Measurements from ENCODE around the gene LDLRAD2.

The LDLRAD2 gene

DNA sequence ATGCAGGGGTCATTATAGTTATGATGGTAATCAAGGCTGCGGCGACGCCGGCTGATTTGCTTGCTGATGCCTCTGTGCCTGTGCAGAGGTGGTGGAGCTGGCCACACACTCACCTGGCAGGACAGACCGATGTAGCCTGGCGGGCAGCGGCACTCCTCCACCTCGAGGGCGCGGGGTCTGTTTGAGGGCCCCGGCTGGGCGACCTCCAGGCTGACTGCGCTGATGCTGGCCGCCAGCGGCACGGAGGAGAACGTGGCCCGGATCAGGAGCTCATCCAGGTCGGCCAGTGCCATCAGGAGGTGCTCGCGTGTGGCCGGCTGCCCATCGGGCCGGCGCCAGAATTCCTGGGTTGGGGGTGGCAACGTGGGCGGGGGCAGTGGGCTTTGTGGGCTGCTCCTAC, 52.7 kb downstream of the LDLRAD2 start:
- no peak for DNase-seq

DNA sequence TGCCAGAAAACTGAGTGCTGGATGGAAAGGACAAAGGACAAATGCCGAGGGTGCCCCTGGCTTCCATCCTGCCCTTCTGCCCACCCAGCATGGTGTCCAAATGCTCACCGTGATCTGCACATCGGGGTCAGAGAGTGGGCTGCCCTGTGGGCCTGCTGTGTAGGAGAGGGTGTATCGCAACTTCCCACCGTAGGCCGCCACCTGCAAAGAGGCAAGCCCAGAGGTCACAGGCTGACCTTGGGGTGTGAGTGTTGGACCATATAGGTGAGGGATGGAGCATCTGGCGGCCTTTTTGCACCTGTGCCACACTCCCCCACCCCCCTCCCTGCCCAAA, 53.5 kb downstream of the LDLRAD2 start:
- no peak for DNase-seq

DNA sequence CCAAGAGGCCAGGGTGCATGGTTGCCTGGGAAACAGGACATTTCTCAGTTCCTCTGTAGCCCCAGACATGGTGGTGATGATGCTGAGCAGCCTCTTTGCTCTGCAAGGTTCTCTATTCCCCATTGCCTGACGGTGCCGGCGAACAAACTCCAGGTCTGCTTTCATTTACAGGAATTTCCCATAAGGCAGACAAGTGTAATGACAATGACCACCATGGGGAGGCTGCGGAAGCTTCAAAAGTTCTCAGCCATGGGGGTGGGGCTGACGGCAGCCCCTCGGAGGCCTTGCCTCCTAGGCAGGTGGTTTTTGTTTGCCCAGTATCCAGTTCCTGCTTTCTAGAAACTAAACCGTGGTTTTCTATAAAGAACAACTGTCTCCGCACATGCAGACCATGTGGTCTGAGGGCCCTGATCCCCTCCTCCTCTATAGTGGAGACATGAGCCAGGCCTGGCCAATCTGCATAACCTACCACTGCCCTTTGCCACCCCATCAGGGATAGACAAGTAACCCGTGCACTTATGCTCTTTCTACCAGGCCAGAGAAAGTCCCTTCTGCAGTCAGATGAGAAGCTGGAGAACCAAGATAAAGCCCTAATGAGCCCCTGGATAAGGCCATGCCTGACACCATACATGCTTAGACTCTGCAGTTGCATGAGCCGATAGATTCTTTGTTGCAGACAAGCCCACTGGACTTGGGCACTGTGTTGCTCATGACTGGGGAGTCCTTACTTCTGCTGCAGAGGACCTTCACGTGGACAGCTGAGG, 54.1 kb downstream of the LDLRAD2 start:
- no peak for DNase-seq

DNA sequence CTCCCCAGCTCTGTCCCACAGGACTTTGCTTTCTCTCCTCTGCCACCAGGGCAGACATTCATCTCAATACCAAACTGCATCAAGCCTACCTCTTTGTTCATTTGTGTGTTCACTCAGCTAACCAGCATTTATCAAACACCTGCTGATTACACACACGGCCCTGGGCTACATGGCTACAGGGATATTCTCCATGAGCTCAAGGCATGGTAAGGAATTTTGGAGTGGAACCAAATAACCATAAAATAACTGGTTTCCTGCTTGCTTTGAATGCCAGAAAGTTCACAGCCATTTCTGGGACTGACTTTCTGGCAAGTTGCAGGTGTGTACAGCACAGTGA, 54.6 kb downstream of the LDLRAD2 start:
- no peak for DNase-seq

GRCh38 chr1:21867451-21867996, 55.5 kb downstream of the LDLRAD2 start:
- no peak for DNase-seq

- DNase-seq = no peak
Measured at GRCh38 chr1:21868482-21868881, 56.4 kb downstream of the LDLRAD2 start.

DNA sequence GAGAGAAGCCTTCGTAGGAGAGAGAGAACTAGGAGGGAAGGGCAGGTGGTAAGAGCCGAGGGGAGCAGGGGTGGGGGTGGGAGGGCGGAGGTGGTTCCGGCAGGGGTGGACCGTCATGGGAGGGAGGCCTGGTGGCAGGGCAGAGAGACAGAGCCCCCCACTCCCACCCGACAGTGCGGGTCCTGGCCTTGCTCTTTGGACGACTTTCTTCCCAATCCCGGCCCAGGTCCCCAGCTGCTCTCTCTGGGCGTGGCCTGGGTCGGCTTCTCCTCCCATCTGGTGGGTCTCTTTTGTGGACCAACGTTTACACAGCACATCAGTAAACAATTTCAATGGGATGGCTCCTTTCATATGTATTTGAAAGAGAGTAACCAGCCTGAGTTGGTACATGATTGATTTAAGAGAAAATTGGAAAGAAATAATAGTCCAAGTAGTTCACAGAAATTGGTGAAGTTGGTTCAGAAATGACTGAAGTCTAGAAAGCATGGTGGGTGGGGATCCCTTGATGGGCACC, 56.9 kb downstream of the LDLRAD2 start:
- no peak for DNase-seq

- DNase-seq = peak; percentile 29 to 33
Measured at GRCh38 chr1:21869620-21870121, 57.6 kb downstream of the LDLRAD2 start.

DNA sequence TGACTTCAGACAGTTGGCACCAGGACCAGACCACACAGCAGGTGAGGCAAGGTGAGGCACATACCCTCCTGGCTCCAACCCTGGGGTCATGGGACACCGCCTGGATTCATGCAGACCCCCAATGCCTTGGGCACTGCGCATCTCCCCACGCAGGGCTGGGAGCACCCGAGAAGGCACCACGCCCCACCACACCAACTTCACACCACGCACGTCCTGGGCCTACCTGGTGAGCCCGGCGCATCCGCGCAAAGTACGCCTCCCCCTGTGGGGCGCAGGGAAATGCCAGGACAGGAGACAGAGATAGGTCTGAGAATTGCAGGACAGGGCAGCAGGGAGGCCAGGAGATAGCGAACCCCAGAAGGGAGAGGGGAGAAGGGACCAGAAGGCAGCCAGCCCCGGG, 58.5 kb downstream of the LDLRAD2 start:
- no peak for DNase-seq

GRCh38 chr1:21871943-21872342, 59.9 kb downstream of the LDLRAD2 start:
- DNase-seq = no peak

DNA sequence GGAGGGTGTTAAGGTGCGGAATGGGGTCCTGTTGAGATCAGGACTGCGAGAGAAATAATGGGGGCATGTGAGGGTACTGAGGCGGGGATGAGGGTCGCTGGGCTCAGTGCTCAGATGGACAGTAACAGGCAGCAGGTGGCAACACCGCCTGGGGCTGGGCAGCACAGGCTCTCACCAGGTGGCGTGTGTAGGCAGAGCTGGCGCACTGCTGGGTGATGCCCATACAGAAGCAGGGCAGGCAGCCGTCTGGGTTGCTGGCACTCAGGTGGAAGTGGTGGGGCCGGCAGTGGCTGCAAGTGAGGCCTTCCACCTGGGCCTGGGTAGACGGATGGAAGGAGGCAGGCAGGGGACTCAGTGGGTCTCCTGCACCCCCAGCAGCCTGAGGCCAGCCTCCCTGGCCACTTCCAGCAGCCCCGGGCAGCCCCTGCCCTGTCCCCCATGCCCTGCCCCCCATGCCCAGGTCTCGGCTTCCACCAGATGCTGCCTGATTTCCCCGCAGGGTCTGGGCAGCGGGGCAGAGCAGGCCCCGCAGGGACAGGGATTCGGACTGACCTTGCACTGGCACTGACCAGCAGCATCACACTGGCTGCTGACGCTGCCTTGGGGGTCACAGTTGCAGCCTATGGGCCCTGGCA, 60.5 kb downstream of the LDLRAD2 start:
- DNase-seq = no peak

DNA sequence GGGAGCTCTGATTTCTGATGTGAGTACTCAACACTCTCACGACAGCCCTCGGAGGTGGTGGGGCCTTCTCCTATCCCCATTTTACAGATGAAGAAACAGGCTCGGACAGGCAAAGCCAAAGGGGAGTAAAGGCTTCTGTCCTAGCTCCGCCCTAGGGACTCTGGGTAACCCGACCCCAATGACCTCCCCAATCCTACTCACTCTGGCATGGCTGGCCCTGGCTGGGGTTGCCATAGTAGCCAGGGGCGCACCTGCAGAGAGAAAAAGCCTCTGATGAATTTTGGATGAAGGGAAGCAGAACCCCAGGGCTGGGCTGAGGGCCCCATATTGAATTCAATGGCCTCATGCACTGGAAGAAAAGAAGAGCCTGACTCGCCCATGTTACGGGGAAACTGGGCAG, 61.1 kb downstream of the LDLRAD2 start:
- DNase-seq = no peak

GRCh38 chr1:21873761-21874160, 61.7 kb downstream of the LDLRAD2 start:
- no peak for DNase-seq

- no peak for DNase-seq
Measured at GRCh38 chr1:21874328-21874727, 62.3 kb downstream of the LDLRAD2 start.

Measured in NCI-H187 (cell line).